ENCODE results near the gene ASPM.

GRCh38 chr1:197093226-197093885 is 53.1 kb downstream of the ASPM start:
- no peak for TF ChIP-seq ZNF274 (IDR thresholded peaks at IDR 0.05; ENCODE audit: low read depth, low read length)
- no peak for TF ChIP-seq YY1 (IDR thresholded peaks at IDR 0.05; ENCODE audit: insufficient read depth, insufficient read length)
